Peyer's patch (tissue), 4 donors: ENCODE data around the gene HMGA1. TPM values are rescaled to one million over a fixed set of nuclear protein-coding genes. Genes with fewer than 3 reads are reported as not detected.

Experiments
- DNase-seq, 3 donors: peaks; one replicate each; pipeline ENCODE4 v3.0.0-alpha.2; 2017 to 2019
- H3K27ac ChIP-seq, 4 donors: fragments of 200-600 bp; sonication (generic); one replicate each; pipeline ENCODE4 v1.5.1; 2016 to 2019
- H3K27me3 ChIP-seq, 2 donors: fragments of 200-600 bp; sonication (generic); one replicate each; pipeline ENCODE4 v1.5.1; 2019
- H3K36me3 ChIP-seq, 3 donors: fragments of 200-600 bp; sonication (generic); one replicate each; pipeline ENCODE4 v1.5.1; 2016 to 2019
- H3K4me1 ChIP-seq, 4 donors: fragments of 200-600 bp; sonication (generic); one replicate each; pipeline ENCODE4 v1.5.1; 2016 to 2019
- H3K4me3 ChIP-seq, 4 donors: fragments of 200-600 bp; sonication (generic); 1 replicate in 3 of 4; 2 replicates in 1 of 4; pipeline ENCODE4 v1.5.1; 2016 to 2019; ENCODE audit warnings: mild to moderate bottlenecking in 1 of 4
- H3K9me3 ChIP-seq, 4 donors: fragments of 200-600 bp; sonication (generic); one replicate each; pipeline ENCODE4 v1.5.1; 2016 to 2019; ENCODE audit warnings: mild to moderate bottlenecking in 1 of 4
- POLR2A ChIP-seq, 2 donors: fragments of 450-650 bp; IDR thresholded peaks; one replicate each; pipeline ENCODE4 v1.5.1; 2017; ENCODE audit warnings: antibody characterized with exemption in 2 of 2, mild to moderate bottlenecking in 2 of 2, moderate library complexity in 2 of 2
- total RNA-seq, 4 donors: library from RNA; depleted of rRNA; stranded (reverse); fragments of >200 nt; gene quantifications; one replicate each; pipeline ENCODE4 v1.1.0, GENCODE V29; 2016
- TF ChIP-seq, protein P1 (sequence below), 6 experiments: fragments of 450-650 bp in 4 of 6; fragments of 200-600 bp in 2 of 6; sonication (generic) in 1 of 6; IDR thresholded peaks; one replicate each; pipeline ENCODE4 v1.5.1; 2017 to 2019; ENCODE audit warnings: antibody characterized with exemption in 6 of 6, mild to moderate bottlenecking in 3 of 6, moderate library complexity in 1 of 6

HMGA1 gene
- total RNA-seq, 4 donors from 2014 or later = 71.3 to 102 (median 90.7) TPM

DNA sequence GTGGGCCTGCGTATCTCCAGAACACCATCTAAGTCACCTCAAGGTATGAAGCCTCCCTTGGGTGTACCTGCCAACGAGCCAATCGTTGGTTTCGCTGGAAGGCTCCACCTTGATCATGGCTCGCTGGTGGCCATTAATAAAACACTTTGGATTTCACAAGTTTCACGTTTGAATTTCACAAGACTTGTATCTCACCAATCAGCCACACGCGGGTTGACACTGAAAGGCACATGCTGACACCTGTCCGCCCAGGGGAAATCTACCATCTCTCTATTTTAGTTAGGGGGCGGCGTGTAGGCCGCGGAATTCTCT lies 586 bp upstream of the HMGA1 start:
- Histone ChIP-seq H3K4me1 (peaks cover 0 to 35% (median 3%) of the 10 kb centered on the region in 4 donors), H3K27me3 (no peaks in the 10 kb centered on the region), H3K4me3 (peak overlapping the region; percentile 61 to 72 (median 66)), H3K27ac (peak overlapping the region; percentile 91 to 98 (median 94)), H3K9me3 (no peaks in the 10 kb centered on the region), H3K36me3 (peaks cover 0 to 5% (median 0%) of the 10 kb centered on the region in 3 donors)
- peak in 2 of 3 donors; percentile 59 to 78 for DNase-seq
- no peak for TF ChIP-seq POLR2A (IDR thresholded peaks at IDR 0.05)
- TF ChIP-seq, protein P1, sequence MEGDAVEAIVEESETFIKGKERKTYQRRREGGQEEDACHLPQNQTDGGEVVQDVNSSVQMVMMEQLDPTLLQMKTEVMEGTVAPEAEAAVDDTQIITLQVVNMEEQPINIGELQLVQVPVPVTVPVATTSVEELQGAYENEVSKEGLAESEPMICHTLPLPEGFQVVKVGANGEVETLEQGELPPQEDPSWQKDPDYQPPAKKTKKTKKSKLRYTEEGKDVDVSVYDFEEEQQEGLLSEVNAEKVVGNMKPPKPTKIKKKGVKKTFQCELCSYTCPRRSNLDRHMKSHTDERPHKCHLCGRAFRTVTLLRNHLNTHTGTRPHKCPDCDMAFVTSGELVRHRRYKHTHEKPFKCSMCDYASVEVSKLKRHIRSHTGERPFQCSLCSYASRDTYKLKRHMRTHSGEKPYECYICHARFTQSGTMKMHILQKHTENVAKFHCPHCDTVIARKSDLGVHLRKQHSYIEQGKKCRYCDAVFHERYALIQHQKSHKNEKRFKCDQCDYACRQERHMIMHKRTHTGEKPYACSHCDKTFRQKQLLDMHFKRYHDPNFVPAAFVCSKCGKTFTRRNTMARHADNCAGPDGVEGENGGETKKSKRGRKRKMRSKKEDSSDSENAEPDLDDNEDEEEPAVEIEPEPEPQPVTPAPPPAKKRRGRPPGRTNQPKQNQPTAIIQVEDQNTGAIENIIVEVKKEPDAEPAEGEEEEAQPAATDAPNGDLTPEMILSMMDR (IDR thresholded peaks at IDR 0.05) = no peak

DNA sequence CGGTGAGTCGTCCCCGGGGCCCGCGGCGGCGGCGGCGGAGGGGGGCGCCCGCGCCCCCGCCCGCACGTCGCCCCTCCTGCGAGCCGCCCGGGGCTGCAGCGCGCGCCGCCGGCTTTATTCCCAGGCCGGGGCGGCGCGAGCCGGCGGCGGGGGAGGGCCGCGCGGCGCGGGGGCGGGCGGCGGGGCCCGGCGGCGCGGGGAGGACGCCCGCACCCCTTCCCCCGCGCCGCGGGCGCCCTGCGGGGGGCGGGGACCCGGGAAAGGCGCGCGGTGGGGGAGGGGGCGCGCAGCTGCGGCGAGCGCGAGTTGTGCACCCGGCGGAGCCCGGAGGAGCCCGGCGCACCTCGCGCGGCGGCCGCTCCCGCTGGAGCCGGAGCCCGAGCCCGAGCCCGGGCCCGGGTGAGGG lies 646 bp downstream of the HMGA1 start:
- TF ChIP-seq, protein P1 (IDR thresholded peaks at IDR 0.05) = no peak
- TF ChIP-seq POLR2A (IDR thresholded peaks at IDR 0.05) = no peak
- H3K27me3 ChIP-seq = no peaks in the 10 kb centered on the region
- peak overlapping the region; percentile 91 to 98 (median 94) for H3K27ac ChIP-seq
- no peaks in the 10 kb centered on the region for H3K9me3 ChIP-seq
- peaks cover 0 to 16% (median 0%) of the 10 kb centered on the region in 3 donors for H3K36me3 ChIP-seq
- H3K4me3 ChIP-seq = peak overlapping the region; percentile 61 to 88 (median 70)
- peaks cover 0 to 35% (median 3%) of the 10 kb centered on the region in 4 donors for H3K4me1 ChIP-seq
- peak in 2 of 3 donors; percentile 50 to 61 for DNase-seq

DNA sequence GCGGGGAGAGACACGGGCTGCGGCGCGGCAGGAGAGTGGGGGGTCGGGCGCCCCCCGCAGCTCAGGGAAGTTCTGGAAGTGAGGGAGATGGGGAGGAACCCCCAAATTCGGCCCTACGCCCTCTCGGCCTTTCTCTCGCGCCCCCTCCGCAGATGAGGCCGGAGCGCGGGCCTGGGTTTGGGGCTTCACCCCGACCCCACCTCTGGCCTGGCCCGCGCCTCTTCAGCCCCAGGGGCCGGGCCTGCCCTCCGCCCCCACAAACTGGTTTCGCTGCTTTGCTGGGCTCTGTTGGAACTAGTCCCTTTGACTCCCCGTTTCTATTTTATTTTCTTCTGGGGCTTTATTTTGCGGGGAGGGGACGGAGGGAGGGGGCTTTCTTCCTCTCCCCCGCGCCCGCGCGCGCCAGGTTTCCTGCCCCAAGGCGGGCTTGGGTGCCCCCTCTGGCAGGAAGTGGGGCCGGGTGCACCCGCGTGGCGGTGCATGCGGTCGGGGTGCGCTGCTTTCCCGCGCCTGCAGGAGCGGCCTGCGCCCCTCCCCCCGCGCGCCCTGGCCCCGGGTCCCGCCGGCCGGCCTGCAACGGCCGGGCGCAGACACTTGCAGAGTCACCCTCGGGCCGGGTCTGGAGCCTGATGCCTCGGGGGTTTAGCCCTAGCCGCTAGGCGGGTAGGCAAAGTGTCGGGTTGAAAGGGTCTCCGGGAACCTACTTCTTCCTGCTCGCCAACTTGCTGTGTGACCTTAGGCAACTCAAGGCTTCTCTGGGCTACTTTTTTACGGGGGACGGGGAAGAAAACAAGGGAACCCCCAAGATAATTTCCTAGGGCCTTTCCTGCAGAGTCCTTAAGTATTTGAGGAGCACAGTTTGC lies 1.3 kb downstream of the HMGA1 start:
- Histone ChIP-seq H3K4me3 (peak overlapping the region; percentile 45 to 88 (median 70)), H3K27ac (peak overlapping the region; percentile 74 to 97 (median 84)), H3K36me3 (peaks cover 0 to 21% (median 0%) of the 10 kb centered on the region in 3 donors), H3K4me1 (peaks cover 0 to 35% (median 3%) of the 10 kb centered on the region in 4 donors), H3K27me3 (no peaks in the 10 kb centered on the region), H3K9me3 (no peaks in the 10 kb centered on the region)
- peak; percentile 76 to 83 (median 76) for DNase-seq
- TF ChIP-seq, protein P1 (IDR thresholded peaks at IDR 0.05) = peak in 5 of 6 experiments; percentile 34 to 49 (median 45)
- TF ChIP-seq POLR2A (IDR thresholded peaks at IDR 0.05) = no peak

DNA sequence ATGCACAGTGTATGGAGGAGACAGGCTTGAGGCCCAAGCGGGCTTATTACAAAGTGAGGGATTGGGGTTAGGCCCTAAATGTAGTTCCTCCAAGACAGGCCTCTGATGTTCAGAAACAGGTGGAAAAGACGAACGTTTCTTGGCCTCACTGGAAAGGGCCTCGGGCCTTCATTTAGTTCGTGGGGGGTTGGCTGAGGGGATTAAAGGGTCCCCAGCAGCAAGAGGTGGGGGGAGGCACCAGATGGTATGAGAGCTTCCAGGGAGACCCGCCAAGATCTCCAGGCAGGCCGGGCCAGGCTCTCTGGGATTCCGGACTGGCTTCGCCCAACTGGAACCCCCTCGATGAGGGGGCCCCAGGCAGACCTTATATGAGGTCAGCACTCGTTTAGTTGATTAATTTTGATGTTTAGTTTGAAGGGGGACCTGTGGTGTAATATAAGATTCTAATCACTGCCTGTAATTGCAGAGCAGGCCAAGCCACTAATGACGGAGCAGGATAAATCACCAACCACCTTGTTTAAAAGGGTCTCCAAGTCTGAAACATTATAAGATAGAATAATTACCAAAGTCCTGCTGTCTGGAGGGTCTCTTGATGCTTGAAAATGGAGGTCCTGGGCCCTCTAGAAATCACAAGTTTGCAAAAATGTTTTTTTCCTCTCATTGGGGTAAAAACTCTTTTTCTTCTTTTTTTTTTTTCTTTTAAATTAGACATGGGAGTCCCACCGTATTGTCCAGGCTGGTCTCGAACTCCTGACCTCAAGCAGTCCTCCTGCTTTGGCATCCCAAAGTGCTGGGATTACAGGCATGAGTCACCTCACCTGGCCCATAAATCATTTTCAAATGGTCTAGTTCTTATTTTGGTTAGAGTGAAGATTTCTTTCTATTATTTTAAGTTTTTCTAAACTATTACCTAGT lies 2.2 kb downstream of the HMGA1 start:
- Histone ChIP-seq H3K27me3 (no peaks in the 10 kb centered on the region), H3K4me3 (peak overlapping the region; percentile 45 to 88 (median 70)), H3K27ac (peak overlapping the region; percentile 74 to 97 (median 84)), H3K9me3 (no peaks in the 10 kb centered on the region), H3K36me3 (peaks cover 0 to 21% (median 0%) of the 10 kb centered on the region in 3 donors), H3K4me1 (peaks cover 0 to 38% (median 4%) of the 10 kb centered on the region in 4 donors)
- DNase-seq = peak in 1 of 3 donors; percentile 5
- TF ChIP-seq POLR2A (IDR thresholded peaks at IDR 0.05) = no peak
- TF ChIP-seq, protein P1 (IDR thresholded peaks at IDR 0.05) = no peak

DNA sequence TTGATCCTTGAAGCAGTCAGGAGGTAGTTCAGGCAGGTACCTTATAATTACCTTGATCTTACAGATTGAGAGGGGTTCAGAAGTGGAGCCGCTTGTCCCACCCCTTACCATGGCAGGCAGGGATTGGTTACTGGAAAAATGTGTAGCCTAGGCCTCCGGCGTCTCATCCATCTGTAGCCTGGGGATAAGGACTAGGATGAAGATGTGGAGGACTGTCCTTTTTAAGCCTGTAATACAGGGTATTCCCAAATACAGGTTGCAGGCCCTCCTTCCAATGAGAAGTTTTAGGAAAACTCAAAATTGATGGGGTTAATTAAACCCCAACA lies 2.8 kb downstream of the HMGA1 start:
- DNase-seq = no peak
- H3K9me3 ChIP-seq = no peaks in the 10 kb centered on the region

More for the DNA sequence above, 2.8 kb downstream of the HMGA1 start:
- H3K36me3 ChIP-seq = peaks cover 0 to 21% (median 0%) of the 10 kb centered on the region in 3 donors
- peak overlapping the region in 2 of 4 donors; percentile 2 to 10 for H3K27ac ChIP-seq
- no peak overlapping the region for H3K4me3 ChIP-seq
- H3K4me1 ChIP-seq = peaks cover 0 to 44% (median 7%) of the 10 kb centered on the region in 4 donors
- H3K27me3 ChIP-seq = no peaks in the 10 kb centered on the region
- TF ChIP-seq, protein P1 (IDR thresholded peaks at IDR 0.05) = no peak
- no peak for TF ChIP-seq POLR2A (IDR thresholded peaks at IDR 0.05)
